GM18907 (cell line): ENCODE measurements around the gene FOXJ3.

Experiments used
- ATAC-seq: cut with Tn5 transposase; IDR thresholded peaks from one replicate; pipeline ENCODE4 v1.9.1; 2021; ENCODE audit warnings: mild to moderate bottlenecking, moderate library complexity; ENCODE audit not compliant: unreplicated experiment

Gene FOXJ3

DNA sequence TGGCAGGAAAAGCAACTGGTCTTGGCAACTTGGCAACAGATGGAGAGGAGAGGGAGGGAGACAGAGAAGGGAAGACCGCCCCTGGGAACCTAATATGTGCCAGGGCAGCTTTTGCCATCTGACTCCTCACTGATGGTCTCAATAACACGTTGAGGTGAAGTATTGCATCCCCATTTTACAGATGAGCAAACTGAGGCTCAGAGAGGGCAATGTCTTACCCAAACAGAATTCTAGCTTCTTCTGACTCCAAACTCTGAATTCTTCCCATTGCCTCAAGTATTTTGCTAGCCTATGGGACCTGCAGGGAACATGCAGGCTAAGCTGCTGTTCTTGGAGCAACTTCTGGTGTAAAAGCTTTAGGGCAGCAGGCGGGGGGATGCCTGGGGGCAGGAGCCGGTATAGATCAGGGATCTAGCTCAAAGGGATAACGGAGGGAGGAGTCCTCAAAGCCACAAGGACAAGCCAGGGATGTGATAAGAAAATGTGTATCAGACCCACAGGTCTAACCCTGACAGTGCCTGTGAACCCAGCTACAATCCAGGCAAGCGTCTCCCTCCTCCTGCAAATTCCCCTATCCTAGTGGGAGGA is 163.3 kb downstream of the FOXJ3 start:
- ATAC-seq: no peak

- no peak for ATAC-seq
Measured at GRCh38 chr1:42170779-42171621, 164.0 kb downstream of the FOXJ3 start.

DNA sequence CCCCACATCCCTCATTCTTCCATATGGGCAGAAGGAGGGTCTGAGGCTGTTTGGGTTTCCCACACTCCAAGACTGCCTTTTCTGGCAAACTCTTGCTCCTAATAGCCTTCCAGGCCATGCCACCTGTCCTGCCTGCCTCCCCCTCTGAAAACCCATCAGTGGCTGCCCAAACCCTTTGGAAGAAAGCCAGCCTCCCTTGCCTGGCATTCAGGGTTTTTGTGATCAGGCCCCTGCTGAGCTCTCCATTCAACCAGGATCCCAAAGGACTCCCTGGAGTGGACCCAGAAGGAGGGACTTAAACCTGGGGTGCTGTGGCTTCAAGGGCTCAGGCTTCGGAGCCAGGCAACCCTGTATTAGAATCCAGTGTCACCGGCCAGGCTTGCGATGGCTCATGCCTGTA is 166.3 kb downstream of the FOXJ3 start:
- no peak for ATAC-seq

DNA sequence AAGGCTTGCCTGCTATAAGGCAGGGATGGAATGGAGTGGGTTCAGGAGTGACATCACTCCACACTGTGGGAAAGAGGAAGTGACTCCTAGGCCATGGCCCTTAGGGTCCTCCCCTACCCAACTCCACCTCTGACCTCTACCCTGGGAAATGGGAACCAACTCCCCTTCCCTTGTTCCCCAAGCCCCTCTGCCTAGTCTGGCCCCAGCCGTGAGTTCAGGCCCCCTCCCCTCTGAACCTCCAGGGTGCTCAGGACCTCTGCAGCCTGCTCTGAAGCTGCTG is 166.7 kb downstream of the FOXJ3 start:
- no peak for ATAC-seq

- no peak for ATAC-seq
Measured at GRCh38 chr1:42167611-42168390, 167.2 kb downstream of the FOXJ3 start.

- no peak for ATAC-seq
Measured at GRCh38 chr1:42165511-42166210, 169.4 kb downstream of the FOXJ3 start.

- no peak for ATAC-seq
Measured at GRCh38 chr1:42164551-42165420, 170.2 kb downstream of the FOXJ3 start, which contains the start of gene GUCA2A. Gene GUCA2A, minus strand, starts transcription at chr1:42164745. Its CDS starts 33 bp downstream, at chr1:42164712.

- ATAC-seq: no peak
Measured at GRCh38 chr1:42163536-42164503, 171.2 kb downstream of the FOXJ3 start.

DNA sequence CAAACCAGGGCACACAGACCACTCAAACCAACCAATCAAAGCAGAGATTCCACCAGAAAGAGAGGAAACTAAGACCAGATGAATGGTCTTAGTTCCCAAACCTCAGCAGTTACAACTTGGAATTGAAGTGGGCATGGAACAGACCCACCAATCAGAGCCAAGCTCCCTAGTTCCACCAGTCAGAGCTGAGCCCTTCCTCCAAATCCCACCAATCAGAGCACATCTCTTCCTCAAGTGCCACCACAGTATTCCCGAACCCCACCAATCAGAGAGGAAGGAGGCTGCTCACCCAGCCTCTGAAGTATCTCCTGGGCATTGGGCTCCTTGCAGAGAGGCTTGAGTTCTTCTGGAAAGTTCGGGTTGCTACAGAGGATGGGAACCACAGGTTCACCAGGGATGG is 171.9 kb downstream of the FOXJ3 start:
- no peak for ATAC-seq

- no peak for ATAC-seq
Measured at GRCh38 chr1:42162181-42162580, 172.9 kb downstream of the FOXJ3 start.

DNA sequence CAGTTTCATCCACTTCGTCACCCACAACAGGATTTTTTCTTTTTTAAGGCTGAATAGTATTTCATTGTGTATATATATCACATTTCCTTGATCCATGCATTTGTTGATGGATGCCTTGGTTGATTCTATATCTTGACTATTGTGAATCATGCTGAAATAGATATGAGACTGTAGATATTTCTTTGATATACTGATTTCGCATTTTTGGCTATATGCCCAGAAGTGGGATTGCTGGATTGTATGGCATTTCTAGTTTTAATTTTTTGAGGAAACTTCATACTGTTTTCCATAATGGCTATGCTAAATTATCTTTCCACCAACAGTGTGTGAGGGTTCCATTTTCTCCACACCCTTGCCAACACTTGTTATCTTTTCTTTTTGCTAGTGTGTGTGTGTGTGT is 176.8 kb downstream of the FOXJ3 start:
- no peak for ATAC-seq

DNA sequence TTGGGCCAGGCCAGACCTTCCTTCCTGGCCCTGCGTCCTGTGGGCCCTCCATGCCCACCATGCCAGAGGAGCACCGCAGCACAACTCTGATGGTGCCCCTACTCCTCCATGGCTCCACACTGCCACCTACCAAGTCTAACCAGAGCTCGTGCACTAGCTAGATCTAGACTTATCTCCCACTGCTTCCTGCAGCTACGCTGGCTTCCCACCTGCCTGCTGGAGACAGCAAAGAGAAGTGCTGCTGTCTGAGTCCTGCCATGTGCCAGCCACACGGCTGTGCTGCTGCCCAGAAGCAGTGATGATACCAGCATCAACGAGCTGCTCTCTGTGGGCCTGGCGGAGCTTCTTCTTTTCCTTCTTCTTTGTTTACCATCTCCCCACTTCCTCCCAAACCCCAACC is 177.4 kb downstream of the FOXJ3 start:
- no peak for ATAC-seq

DNA sequence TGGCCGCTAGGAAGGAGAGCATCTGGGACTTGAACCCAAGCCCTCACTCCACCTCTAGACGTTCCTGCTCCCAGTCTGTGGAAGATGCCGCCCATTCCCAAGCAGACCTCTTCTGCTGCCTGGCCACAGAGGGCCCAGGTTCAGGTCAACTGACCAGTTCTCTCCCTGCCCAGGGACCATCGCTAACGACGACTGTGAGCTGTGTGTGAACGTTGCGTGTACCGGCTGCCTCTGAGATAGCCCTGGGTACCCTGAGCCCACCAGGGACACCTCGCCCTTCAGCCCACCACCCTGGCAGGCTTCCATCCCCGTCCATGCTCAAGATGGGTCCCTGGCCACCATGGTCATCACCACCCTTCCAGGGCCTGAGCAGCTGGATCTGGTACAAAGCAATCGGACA is 179.7 kb downstream of the FOXJ3 start:
- no peak for ATAC-seq

- no peak for ATAC-seq
Measured at GRCh38 chr1:42154685-42155084, 180.3 kb downstream of the FOXJ3 start.

DNA sequence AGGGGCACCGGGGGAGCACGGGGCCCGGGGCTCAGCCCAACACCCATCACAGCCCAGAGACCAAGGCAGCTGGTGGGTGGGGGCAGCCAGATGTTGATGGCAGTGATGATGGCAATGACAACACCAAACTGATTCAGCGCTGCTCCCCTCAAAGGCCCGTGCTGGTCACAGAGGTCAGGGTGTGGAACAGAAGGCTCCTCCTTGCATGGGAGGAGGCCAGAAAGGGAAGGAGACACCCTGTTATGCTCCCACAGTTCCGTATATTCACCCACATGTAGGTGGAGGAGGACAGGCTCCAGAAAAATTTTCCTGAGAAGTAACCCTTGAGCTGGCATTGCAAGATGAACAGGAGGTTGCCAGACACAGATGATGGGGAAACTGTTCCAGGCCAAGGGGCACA is 181.4 kb downstream of the FOXJ3 start:
- no peak for ATAC-seq

DNA sequence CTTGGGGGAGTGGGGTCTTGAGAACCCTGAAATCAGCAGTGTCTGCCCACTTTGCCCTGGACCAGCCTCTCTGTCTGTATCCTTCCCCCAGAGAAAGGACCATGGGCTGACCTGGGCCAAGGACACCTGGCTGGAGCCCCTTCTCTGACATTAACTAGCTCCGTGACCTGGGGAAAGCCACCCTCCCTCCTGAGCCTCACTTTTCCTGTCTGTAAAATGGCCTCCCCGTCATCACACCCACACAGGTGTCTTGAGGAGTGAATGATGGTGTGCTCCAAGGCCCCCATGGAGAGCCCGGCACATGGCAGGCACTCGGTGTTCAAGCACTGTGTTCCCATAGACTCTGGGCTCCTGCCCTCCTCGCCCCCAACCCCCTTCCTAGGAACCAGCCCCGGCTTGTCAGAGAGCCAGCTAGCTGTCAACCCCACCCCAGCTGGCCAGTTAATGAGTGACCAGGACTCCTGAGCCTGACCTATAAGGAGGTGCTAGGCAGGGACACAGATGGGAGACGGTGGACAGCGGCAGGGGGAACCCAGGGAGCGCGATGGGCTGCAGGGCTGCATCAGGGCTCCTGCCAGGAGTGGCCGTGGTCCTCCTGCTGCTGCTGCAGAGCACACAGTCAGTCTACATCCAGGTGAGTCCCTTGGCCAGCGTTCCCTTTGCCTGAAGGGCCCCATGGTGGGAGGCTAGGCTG is 182.0 kb downstream of the FOXJ3 start, which contains the start of gene GUCA2B:
Gene GUCA2B, plus strand, starts transcription at position 504 of the 694 bp plus-strand sequence. Its CDS starts 41 bp downstream, at position 545.
- ATAC-seq: no peak

- ATAC-seq: no peak
Measured at GRCh38 chr1:42152119-42152518, 182.9 kb downstream of the FOXJ3 start.

GRCh38 chr1:42150651-42151050 is 184.4 kb downstream of the FOXJ3 start:
- no peak for ATAC-seq
